ENCODE measurements around the gene BAHCC1.

The BAHCC1 gene

DNA sequence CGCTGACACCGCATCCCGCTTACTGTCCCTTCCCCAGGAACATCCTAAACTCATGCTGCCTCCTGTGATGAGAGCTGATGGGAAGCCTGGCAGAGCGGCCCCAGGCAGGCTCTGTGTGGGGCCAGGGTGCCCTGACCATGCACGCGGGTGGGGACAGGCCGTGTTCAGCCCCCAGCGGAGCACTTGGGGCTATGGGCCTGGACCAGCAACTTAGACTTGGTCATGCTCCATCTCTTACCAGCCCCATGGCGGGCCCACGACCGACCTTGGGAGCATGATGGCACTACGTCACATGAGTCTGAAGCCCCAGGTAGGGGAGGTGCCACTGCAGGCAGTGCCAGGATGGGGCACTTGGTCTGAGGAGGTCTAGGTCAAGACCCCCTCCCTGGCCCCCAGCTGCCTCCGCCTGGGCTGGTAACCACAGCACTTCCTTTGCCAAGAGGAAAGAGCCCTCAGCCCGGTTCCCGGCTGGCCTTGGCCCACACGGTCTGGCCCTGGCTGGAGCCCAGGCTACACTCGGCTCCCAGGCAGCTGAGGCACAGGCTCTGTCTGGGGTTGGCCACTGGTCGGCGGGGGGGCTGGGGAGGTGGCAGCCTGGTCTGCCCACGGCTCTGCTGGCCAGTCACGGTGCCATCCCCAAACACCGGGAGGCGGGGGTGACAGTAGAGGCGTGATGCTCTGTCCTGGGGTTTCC lies 25.7 kb downstream of the BAHCC1 start:
- no peak for ATAC-seq
- TF ChIP-seq CSDC2 (CRISPR knock-in tag; IDR thresholded peaks at IDR 0.05) (no peak), TOX (CRISPR knock-in tag; IDR thresholded peaks at IDR 0.05; ENCODE audit: borderline replicate concordance) (no peak), BACH2 (CRISPR knock-in tag; IDR thresholded peaks at IDR 0.05; ENCODE audit: borderline replicate concordance) (no peak), ESRRG (CRISPR knock-in tag; IDR thresholded peaks at IDR 0.05) (no peak)
- TF ChIP-seq, protein P1, sequence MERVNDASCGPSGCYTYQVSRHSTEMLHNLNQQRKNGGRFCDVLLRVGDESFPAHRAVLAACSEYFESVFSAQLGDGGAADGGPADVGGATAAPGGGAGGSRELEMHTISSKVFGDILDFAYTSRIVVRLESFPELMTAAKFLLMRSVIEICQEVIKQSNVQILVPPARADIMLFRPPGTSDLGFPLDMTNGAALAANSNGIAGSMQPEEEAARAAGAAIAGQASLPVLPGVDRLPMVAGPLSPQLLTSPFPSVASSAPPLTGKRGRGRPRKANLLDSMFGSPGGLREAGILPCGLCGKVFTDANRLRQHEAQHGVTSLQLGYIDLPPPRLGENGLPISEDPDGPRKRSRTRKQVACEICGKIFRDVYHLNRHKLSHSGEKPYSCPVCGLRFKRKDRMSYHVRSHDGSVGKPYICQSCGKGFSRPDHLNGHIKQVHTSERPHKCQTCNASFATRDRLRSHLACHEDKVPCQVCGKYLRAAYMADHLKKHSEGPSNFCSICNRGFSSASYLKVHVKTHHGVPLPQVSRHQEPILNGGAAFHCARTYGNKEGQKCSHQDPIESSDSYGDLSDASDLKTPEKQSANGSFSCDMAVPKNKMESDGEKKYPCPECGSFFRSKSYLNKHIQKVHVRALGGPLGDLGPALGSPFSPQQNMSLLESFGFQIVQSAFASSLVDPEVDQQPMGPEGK (CRISPR knock-in tag; IDR thresholded peaks at IDR 0.05; ENCODE audit: borderline replicate concordance) = no peak

DNA sequence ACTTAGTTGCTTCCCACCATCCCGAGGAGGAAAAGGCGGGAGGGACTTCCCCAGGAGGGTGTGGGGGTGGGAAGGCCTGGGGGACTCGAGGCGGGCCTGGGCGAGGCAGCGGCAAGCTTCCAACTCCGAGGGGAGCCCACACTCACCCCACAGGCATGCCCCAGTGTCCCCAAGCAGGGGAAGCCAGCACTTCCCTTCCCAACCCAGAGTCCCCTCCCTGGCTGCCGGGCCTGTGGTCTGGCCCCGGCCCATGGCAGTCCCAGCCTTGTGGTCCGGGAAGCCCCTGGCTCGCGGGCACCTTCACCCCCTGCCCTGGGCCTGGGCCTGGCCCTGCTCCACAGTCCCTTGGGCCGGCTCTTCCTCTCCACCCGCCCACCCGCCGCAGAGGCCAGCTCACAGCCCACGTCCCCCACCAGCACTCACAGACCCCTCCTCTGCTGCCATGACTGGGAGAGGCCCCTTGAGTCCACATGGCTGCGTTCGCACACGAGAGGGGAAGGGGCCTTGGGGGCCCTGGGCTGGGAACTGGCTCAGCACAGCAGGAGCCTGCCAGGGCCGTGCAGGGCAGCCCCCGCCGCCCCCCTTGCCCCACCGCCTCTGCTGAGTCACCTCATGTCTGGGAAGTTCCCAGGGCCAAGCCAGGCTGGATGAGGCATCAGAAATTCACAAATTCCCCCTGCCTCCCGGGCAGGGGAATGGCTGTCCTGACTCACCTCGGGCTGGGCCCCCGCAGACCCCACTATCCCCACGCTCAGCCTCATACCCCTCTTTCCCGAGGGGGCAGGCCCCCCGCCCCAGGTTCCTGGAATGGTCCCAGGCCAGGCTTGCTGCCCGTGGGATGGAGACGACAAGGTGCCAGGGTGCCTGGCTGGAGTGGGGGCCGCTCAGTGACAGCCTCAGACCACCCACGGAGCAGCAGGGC lies 27.8 kb downstream of the BAHCC1 start:
- ATAC-seq = peak; percentile 81
- TF ChIP-seq CSDC2 (CRISPR knock-in tag; IDR thresholded peaks at IDR 0.05) = peak; percentile 83; the same call in 1 of the 2 replicates
- no peak for TF ChIP-seq PPARA (CRISPR knock-in tag; IDR thresholded peaks at IDR 0.05; ENCODE audit: borderline replicate concordance)
- TF ChIP-seq ZFP3 (CRISPR knock-in tag; IDR thresholded peaks at IDR 0.05) = peak; percentile 64; the same call in 1 of the 2 replicates
- TF ChIP-seq, protein P1 (CRISPR knock-in tag; IDR thresholded peaks at IDR 0.05; ENCODE audit: borderline replicate concordance) = peak; percentile 76; the same call in 1 of the 2 replicates

DNA sequence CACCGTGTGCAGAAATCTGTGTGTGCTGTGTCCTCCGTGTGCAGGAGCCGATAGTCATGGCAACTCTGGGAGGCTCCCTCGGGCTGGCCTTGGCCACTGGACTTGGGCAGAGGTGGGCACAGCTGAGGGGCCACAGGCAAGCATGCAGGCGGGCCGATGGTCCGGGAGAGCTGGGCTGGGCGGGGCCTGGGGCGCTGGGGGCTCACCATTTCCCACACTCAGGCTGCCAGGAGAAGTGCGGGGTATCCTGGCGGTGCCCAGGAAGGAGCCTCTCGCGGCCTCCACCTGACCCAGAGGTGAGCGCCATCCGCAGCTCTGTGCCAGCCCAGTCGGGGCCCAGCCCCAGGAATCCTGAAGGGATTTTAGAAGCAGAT lies 28.4 kb downstream of the BAHCC1 start:
- TF ChIP-seq PPARA (CRISPR knock-in tag; IDR thresholded peaks at IDR 0.05; ENCODE audit: borderline replicate concordance) (no peak), ZFP30 (CRISPR knock-in tag; IDR thresholded peaks at IDR 0.05) (no peak), RARB (CRISPR knock-in tag; IDR thresholded peaks at IDR 0.05) (no peak), BACH2 (CRISPR knock-in tag; IDR thresholded peaks at IDR 0.05; ENCODE audit: borderline replicate concordance) (no peak), ZNF565 (CRISPR knock-in tag; conservative IDR thresholded peaks at IDR 0.05; ENCODE audit: low read depth) (no peak), TCF4 (CRISPR knock-in tag; IDR thresholded peaks at IDR 0.05; ENCODE audit: borderline replicate concordance) (no peak), SNAI2 (CRISPR knock-in tag; IDR thresholded peaks at IDR 0.05) (no peak), ESRRG (CRISPR knock-in tag; IDR thresholded peaks at IDR 0.05) (no peak), ARNTL (CRISPR knock-in tag; IDR thresholded peaks at IDR 0.05; ENCODE audit: borderline replicate concordance, low read depth) (no peak), GLIS3 (CRISPR knock-in tag; IDR thresholded peaks at IDR 0.05) (no peak), OSR1 (CRISPR knock-in tag; IDR thresholded peaks at IDR 0.05) (no peak), TOX (CRISPR knock-in tag; IDR thresholded peaks at IDR 0.05; ENCODE audit: borderline replicate concordance) (no peak), ZFP3 (CRISPR knock-in tag; IDR thresholded peaks at IDR 0.05) (no peak), ZC3H10 (CRISPR knock-in tag; IDR thresholded peaks at IDR 0.05) (no peak), ZNF8 (CRISPR knock-in tag; IDR thresholded peaks at IDR 0.05) (no peak), CSDC2 (CRISPR knock-in tag; IDR thresholded peaks at IDR 0.05) (no peak)
- TF ChIP-seq, protein P2, sequence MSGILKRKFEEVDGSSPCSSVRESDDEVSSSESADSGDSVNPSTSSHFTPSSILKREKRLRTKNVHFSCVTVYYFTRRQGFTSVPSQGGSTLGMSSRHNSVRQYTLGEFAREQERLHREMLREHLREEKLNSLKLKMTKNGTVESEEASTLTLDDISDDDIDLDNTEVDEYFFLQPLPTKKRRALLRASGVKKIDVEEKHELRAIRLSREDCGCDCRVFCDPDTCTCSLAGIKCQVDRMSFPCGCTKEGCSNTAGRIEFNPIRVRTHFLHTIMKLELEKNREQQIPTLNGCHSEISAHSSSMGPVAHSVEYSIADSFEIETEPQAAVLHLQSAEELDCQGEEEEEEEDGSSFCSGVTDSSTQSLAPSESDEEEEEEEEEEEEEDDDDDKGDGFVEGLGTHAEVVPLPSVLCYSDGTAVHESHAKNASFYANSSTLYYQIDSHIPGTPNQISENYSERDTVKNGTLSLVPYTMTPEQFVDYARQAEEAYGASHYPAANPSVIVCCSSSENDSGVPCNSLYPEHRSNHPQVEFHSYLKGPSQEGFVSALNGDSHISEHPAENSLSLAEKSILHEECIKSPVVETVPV (CRISPR knock-in tag; IDR thresholded peaks at IDR 0.05) = no peak
- TF ChIP-seq, protein P1 (CRISPR knock-in tag; IDR thresholded peaks at IDR 0.05; ENCODE audit: borderline replicate concordance) = no peak
- TF ChIP-seq, protein P3, sequence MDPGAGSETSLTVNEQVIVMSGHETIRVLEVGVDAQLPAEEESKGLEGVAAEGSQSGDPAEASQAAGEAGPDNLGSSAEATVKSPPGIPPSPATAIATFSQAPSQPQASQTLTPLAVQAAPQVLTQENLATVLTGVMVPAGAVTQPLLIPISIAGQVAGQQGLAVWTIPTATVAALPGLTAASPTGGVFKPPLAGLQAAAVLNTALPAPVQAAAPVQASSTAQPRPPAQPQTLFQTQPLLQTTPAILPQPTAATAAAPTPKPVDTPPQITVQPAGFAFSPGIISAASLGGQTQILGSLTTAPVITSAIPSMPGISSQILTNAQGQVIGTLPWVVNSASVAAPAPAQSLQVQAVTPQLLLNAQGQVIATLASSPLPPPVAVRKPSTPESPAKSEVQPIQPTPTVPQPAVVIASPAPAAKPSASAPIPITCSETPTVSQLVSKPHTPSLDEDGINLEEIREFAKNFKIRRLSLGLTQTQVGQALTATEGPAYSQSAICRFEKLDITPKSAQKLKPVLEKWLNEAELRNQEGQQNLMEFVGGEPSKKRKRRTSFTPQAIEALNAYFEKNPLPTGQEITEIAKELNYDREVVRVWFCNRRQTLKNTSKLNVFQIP (CRISPR knock-in tag; IDR thresholded peaks at IDR 0.05; ENCODE audit: borderline replicate concordance, low read depth) = no peak
- TF ChIP-seq, protein P4, sequence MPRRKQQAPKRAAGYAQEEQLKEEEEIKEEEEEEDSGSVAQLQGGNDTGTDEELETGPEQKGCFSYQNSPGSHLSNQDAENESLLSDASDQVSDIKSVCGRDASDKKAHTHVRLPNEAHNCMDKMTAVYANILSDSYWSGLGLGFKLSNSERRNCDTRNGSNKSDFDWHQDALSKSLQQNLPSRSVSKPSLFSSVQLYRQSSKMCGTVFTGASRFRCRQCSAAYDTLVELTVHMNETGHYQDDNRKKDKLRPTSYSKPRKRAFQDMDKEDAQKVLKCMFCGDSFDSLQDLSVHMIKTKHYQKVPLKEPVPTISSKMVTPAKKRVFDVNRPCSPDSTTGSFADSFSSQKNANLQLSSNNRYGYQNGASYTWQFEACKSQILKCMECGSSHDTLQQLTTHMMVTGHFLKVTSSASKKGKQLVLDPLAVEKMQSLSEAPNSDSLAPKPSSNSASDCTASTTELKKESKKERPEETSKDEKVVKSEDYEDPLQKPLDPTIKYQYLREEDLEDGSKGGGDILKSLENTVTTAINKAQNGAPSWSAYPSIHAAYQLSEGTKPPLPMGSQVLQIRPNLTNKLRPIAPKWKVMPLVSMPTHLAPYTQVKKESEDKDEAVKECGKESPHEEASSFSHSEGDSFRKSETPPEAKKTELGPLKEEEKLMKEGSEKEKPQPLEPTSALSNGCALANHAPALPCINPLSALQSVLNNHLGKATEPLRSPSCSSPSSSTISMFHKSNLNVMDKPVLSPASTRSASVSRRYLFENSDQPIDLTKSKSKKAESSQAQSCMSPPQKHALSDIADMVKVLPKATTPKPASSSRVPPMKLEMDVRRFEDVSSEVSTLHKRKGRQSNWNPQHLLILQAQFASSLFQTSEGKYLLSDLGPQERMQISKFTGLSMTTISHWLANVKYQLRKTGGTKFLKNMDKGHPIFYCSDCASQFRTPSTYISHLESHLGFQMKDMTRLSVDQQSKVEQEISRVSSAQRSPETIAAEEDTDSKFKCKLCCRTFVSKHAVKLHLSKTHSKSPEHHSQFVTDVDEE (CRISPR knock-in tag; IDR thresholded peaks at IDR 0.05) = no peak
- ATAC-seq = no peak

Measured in SK-N-SH treated with all-trans-retinoic acid at 6 μM for 48 hours (cell line).